ENCODE results near the gene YJEFN3.

DNA sequence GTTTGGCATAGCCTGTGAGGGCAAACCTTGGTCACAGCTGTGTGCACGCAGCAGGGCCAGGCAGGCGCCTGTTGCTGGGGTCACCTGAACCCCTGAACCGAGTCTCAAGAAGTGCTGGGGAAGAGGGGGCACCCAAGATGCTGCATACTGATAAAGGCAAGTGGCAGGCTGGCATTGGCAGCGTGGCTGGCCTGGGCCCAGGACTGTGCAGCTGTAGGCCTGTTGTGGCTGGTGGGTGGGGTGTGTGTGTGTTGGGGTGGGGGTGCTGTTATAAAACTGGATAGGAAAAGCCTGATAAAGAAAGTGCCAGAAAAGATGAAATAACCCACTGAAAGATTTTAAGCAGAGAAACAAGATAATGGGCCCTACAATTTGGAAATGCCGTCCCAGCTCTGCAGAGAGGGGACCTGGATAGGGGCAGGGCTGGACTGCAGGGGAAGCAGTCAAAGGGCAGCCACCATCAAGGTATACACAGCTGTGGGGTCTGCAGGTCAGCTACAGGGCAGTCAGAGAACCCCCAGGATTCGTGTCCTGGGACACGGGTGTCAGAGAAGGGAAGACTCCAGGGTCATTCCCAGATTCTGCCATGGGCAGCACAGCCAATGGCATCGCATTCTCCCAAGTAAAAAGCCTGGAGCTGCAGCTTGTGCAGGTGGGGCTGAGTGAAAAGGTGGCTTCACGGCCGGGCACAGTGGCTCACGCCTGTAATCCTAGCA lies 42.5 kb downstream of the YJEFN3 start:
- TF ChIP-seq GATA2 (IDR thresholded peaks at IDR 0.05; ENCODE audit: low read depth, low read length) = no peak
- TF ChIP-seq GATA3 (IDR thresholded peaks at IDR 0.05; ENCODE audit: low read depth, low read length) = no peak
